ENCODE measurements around the gene B4GALNT1. TPM values are rescaled to one million over a fixed set of nuclear protein-coding genes. Genes with fewer than 3 reads are reported as not detected.
A peak's percentile ranks its signal among the peaks of the same experiment; 100 is the strongest.

The B4GALNT1 gene
- total RNA-seq, 1 donor from 2014 or later: 18.6 TPM

GRCh38 chr12:57584050-57584449 is 49.0 kb downstream of the B4GALNT1 start:
- H3K4me3 Mint-ChIP-seq: no peak overlapping the region
- H3K27me3 Mint-ChIP-seq (ENCODE audit: low read depth): peaks cover 10% of the 10 kb centered on the region
- no peak overlapping the region for H3K27ac Mint-ChIP-seq (ENCODE audit: unreplicated experiment)
- no peaks in the 10 kb centered on the region for H3K4me1 Mint-ChIP-seq
- H3K9me3 Mint-ChIP-seq: no peaks in the 10 kb centered on the region
- no peak for TF ChIP-seq CTCF (conservative IDR thresholded peaks at IDR 0.05)
- no peak for DNase-seq (ENCODE audit: low read depth, low spot score)
- no peaks in the 10 kb centered on the region for H3K36me3 Mint-ChIP-seq (ENCODE audit: low read depth)

GRCh38 chr12:57583008-57583831 is 49.8 kb downstream of the B4GALNT1 start:
- TF ChIP-seq CTCF (conservative IDR thresholded peaks at IDR 0.05): peak; percentile 96
- Mint-ChIP-seq H3K27me3 (ENCODE audit: low read depth) (peaks cover 10% of the 10 kb centered on the region), H3K9me3 (no peaks in the 10 kb centered on the region), H3K27ac (ENCODE audit: unreplicated experiment) (no peak overlapping the region), H3K4me3 (peak overlapping the region; percentile 44), H3K36me3 (ENCODE audit: low read depth) (no peaks in the 10 kb centered on the region), H3K4me1 (no peaks in the 10 kb centered on the region)
- peak; percentile 69 for DNase-seq (ENCODE audit: low read depth, low spot score)

- no peaks in the 10 kb centered on the region for H3K4me1 Mint-ChIP-seq
- H3K4me3 Mint-ChIP-seq: no peak overlapping the region
- H3K27ac Mint-ChIP-seq (ENCODE audit: unreplicated experiment): no peak overlapping the region
- no peak for DNase-seq (ENCODE audit: low read depth, low spot score)
- no peaks in the 10 kb centered on the region for H3K36me3 Mint-ChIP-seq (ENCODE audit: low read depth)
- TF ChIP-seq CTCF (conservative IDR thresholded peaks at IDR 0.05): no peak
- H3K9me3 Mint-ChIP-seq: no peaks in the 10 kb centered on the region
- peaks cover 10% of the 10 kb centered on the region for H3K27me3 Mint-ChIP-seq (ENCODE audit: low read depth)
Observed at GRCh38 chr12:57582440-57582839, 50.6 kb downstream of the B4GALNT1 start.

- no peaks in the 10 kb centered on the region for H3K36me3 Mint-ChIP-seq (ENCODE audit: low read depth)
Observed at GRCh38 chr12:57581802-57582201, 51.2 kb downstream of the B4GALNT1 start.

GRCh38 chr12:57580466-57580795 is 52.6 kb downstream of the B4GALNT1 start:
- DNase-seq (ENCODE audit: low read depth, low spot score): no peak
- no peaks in the 10 kb centered on the region for H3K4me1 Mint-ChIP-seq
- H3K36me3 Mint-ChIP-seq (ENCODE audit: low read depth): no peaks in the 10 kb centered on the region
- H3K9me3 Mint-ChIP-seq: no peaks in the 10 kb centered on the region
- H3K27ac Mint-ChIP-seq (ENCODE audit: unreplicated experiment): no peak overlapping the region
- no peak overlapping the region for H3K4me3 Mint-ChIP-seq
- no peak for TF ChIP-seq CTCF (conservative IDR thresholded peaks at IDR 0.05)
- H3K27me3 Mint-ChIP-seq (ENCODE audit: low read depth): peaks cover 10% of the 10 kb centered on the region

More at GRCh38 chr12:57581802-57582201, 51.2 kb downstream of the B4GALNT1 start:
- DNase-seq (ENCODE audit: low read depth, low spot score): no peak
- TF ChIP-seq CTCF (conservative IDR thresholded peaks at IDR 0.05): no peak
- no peak overlapping the region for H3K4me3 Mint-ChIP-seq
- no peaks in the 10 kb centered on the region for H3K9me3 Mint-ChIP-seq
- peaks cover 10% of the 10 kb centered on the region for H3K27me3 Mint-ChIP-seq (ENCODE audit: low read depth)
- no peaks in the 10 kb centered on the region for H3K4me1 Mint-ChIP-seq
- no peak overlapping the region for H3K27ac Mint-ChIP-seq (ENCODE audit: unreplicated experiment)
